Measurements from ENCODE around the gene DNAI1.

- TF ChIP-seq POLR2A (IDR thresholded peaks at IDR 0.05): no peak
- no peak for TF ChIP-seq CTCF (IDR thresholded peaks at IDR 0.05 in 8 of 11, conservative IDR thresholded peaks at IDR 0.05 in 3 of 11)
- peak in 1 of 3 donors; percentile 43 for TF ChIP-seq POLR2AphosphoS5 (IDR thresholded peaks at IDR 0.05)
Measured at GRCh38 chr9:34545497-34545896, 86.9 kb downstream of the DNAI1 start.
